PC-3 (cell line): ENCODE data around the gene EBPL. TPM values are rescaled to one million over a fixed set of nuclear protein-coding genes. Genes with fewer than 3 reads are reported as not detected.
"Not testable (repeated sequence)": the region's sequence is repeated elsewhere in the genome, so short reads cannot be mapped to it uniquely, and the experiment has no call there.

Experiments used
- ATAC-seq: fragments of 200-7000 bp; cut with Tn5 transposase; 2 replicates; pipeline ENCODE4 v1.9.1; 2020; ENCODE audit warnings: mild to moderate bottlenecking, moderate library complexity
- BruUV-seq: library from RNA; stranded (reverse); fragments of 400-500 nt; replicated peaks from 2 replicates; lab custom pipeline; 2021; lab: Mats Ljungman, UMichigan
- CTCF ChIA-PET: fragments of 300-600 bp; sonication (Branson Sonifier 250); formaldehyde crosslinking; loops from one replicate; lab custom pipeline; 2022; ENCODE audit warnings: antibody characterized with exemption; lab: Charles Lee
- POLR2A ChIA-PET: fragments of 300-600 bp; sonication (Branson Sonifier 250); formaldehyde crosslinking; loops from one replicate; lab custom pipeline; 2022; ENCODE audit warnings: antibody characterized with exemption; ENCODE audit not compliant: unreplicated experiment; lab: Charles Lee
- DNase-seq: peaks from one replicate; pipeline ENCODE4 v3.0.0-alpha.2; 2015
- H2AFZ ChIP-seq: fragments of 300-600 bp; sonication (generic); 2 replicates; pipeline ENCODE4 v1.6.0; 2016; ENCODE audit warnings: antibody characterized with exemption, low read length
- H3F3A ChIP-seq: fragments of 300-600 bp; sonication (generic); one replicate; pipeline ENCODE4 v1.6.0; 2017; ENCODE audit warnings: antibody characterized with exemption, low read length, control low read depth, mild to moderate bottlenecking; ENCODE audit not compliant: unreplicated experiment
- H3K27ac ChIP-seq: fragments of 300-600 bp; sonication (generic); 2 replicates; pipeline ENCODE4 v1.5.1; 2016; ENCODE audit warnings: mild to moderate bottlenecking, low read length
- H3K27me3 ChIP-seq: fragments of 300-600 bp; sonication (generic); 2 replicates; pipeline ENCODE4 v1.6.1; 2016; ENCODE audit warnings: low read length, mixed read lengths
- H3K36me3 ChIP-seq: fragments of 300-600 bp; sonication (generic); 2 replicates; pipeline ENCODE4 v1.6.1; 2016; ENCODE audit warnings: low read depth, mixed run types, low read length, mixed read lengths
- H3K4me1 ChIP-seq: fragments of 300-600 bp; sonication (generic); 2 replicates; pipeline ENCODE4 v1.5.1; 2016; ENCODE audit warnings: low read length; ENCODE audit not compliant: insufficient read depth
- H3K4me2 ChIP-seq: fragments of 300-600 bp; sonication (generic); 2 replicates; pipeline ENCODE4 v1.6.0; 2016; ENCODE audit warnings: low read length
- H3K4me3 ChIP-seq: fragments of 300-600 bp; sonication (generic); 2 replicates; pipeline ENCODE4 v1.5.1; 2016; ENCODE audit warnings: mild to moderate bottlenecking, low read length, mixed read lengths
- H3K79me2 ChIP-seq: fragments of 300-600 bp; sonication (generic); 2 replicates; pipeline ENCODE4 v1.6.1; 2017; ENCODE audit warnings: low read length, mixed read lengths
- H3K9ac ChIP-seq: fragments of 300-600 bp; sonication (generic); 2 replicates; pipeline ENCODE4 v1.6.0; 2016; ENCODE audit warnings: mild to moderate bottlenecking, low read length
- H3K9me2 ChIP-seq: fragments of 300-600 bp; sonication (generic); replicated peaks from 2 replicates; pipeline ENCODE4 v1.6.1; 2016; ENCODE audit warnings: mixed run types, low read length, mixed read lengths
- H3K9me3 ChIP-seq: fragments of 300-600 bp; sonication (generic); 2 replicates; pipeline ENCODE4 v1.6.1; 2016; ENCODE audit warnings: low read length, mixed read lengths
- H4K20me1 ChIP-seq: fragments of 300-600 bp; sonication (generic); 2 replicates; pipeline ENCODE4 v1.6.1; 2016; ENCODE audit warnings: low read length, mixed read lengths
- EZH2 ChIP-seq: fragments of 300-600 bp; sonication (generic); IDR thresholded peaks from one replicate; pipeline ENCODE4 v1.6.1; 2017; ENCODE audit warnings: antibody characterized with exemption, mild to moderate bottlenecking, low read length; ENCODE audit not compliant: unreplicated experiment
- EZH2phosphoT487 ChIP-seq: fragments of 300-600 bp; sonication (generic); IDR thresholded peaks from 2 replicates; pipeline ENCODE4 v1.6.1; 2018; ENCODE audit warnings: mild to moderate bottlenecking, antibody characterized with exemption, low read length, borderline replicate concordance
- intact Hi-C: fragments of 100-400 bp; cut with micrococcal nuclease; formaldehyde crosslinking; loops from 2 replicates; pipeline ENCODE4 v1.9.0; 2023
- total RNA-seq: library from RNA; depleted of rRNA; stranded (reverse); fragments of >200 nt; gene quantifications from 2 replicates; pipeline ENCODE4 v1.2.3, GENCODE V29; 2014; rRNA removed
- TF ChIP-seq, protein P1 (sequence below): fragments of 300-600 bp; sonication (generic); conservative IDR thresholded peaks from 2 replicates; pipeline ENCODE4 v1.5.1; 2017; ENCODE audit warnings: antibody characterized with exemption, low read depth, mild to moderate bottlenecking, low read length

Gene EBPL
- total RNA-seq, 1 experiment from 2014 or later, result 108 TPM

DNA sequence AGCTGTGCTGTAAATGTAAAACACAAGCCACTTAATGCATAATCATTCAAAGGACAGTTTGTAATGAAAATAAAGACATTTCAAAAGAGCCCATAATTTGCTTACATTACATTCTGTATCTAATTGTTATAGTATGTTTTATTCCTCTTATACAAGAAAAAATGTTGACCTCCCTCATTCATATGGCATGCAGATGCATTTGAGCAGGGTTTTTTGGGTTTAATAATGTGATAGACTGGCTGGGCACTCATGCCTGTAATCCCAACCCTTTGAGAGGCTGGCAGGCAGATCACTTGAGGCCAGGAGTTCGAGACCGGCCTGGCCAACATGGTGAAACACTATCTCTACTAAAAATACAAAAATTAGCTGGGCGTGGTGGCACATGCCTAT, 74.6 kb downstream of the EBPL start:
- intact Hi-C loops, result no loop called here
- no peaks in the 10 kb centered on the region for H3F3A ChIP-seq
- DNase-seq (no peak), ATAC-seq (no peak)
- no peak overlapping the region for H3K4me3 ChIP-seq
- POLR2A ChIA-PET, result interaction anchor here (0.6 kb wide), 1 partner anchor 229 kb away, joined by 4 read pairs; no protein-coding TSS in a partner anchor
- no peaks in the 10 kb centered on the region for H3K27me3 ChIP-seq
- TF ChIP-seq EZH2phosphoT487 (no peak), EZH2 (no peak)
- TF ChIP-seq, protein P1, sequence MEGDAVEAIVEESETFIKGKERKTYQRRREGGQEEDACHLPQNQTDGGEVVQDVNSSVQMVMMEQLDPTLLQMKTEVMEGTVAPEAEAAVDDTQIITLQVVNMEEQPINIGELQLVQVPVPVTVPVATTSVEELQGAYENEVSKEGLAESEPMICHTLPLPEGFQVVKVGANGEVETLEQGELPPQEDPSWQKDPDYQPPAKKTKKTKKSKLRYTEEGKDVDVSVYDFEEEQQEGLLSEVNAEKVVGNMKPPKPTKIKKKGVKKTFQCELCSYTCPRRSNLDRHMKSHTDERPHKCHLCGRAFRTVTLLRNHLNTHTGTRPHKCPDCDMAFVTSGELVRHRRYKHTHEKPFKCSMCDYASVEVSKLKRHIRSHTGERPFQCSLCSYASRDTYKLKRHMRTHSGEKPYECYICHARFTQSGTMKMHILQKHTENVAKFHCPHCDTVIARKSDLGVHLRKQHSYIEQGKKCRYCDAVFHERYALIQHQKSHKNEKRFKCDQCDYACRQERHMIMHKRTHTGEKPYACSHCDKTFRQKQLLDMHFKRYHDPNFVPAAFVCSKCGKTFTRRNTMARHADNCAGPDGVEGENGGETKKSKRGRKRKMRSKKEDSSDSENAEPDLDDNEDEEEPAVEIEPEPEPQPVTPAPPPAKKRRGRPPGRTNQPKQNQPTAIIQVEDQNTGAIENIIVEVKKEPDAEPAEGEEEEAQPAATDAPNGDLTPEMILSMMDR, result no peak
- no peaks in the 10 kb centered on the region for H3K4me1 ChIP-seq
- no TSS peak for BruUV-seq
- H3K79me2 ChIP-seq, result no peaks in the 10 kb centered on the region
- H3K9me3 ChIP-seq, result no peaks in the 10 kb centered on the region
- no peaks in the 10 kb centered on the region for H4K20me1 ChIP-seq
- no peaks in the 10 kb centered on the region for H3K9me2 ChIP-seq
- no peak overlapping the region for H3K9ac ChIP-seq
- no peak overlapping the region for H3K27ac ChIP-seq
- CTCF ChIA-PET, result no interaction called here
- no peak overlapping the region for H2AFZ ChIP-seq
- H3K4me2 ChIP-seq, result no peak overlapping the region
- H3K36me3 ChIP-seq, result no peaks in the 10 kb centered on the region

DNA sequence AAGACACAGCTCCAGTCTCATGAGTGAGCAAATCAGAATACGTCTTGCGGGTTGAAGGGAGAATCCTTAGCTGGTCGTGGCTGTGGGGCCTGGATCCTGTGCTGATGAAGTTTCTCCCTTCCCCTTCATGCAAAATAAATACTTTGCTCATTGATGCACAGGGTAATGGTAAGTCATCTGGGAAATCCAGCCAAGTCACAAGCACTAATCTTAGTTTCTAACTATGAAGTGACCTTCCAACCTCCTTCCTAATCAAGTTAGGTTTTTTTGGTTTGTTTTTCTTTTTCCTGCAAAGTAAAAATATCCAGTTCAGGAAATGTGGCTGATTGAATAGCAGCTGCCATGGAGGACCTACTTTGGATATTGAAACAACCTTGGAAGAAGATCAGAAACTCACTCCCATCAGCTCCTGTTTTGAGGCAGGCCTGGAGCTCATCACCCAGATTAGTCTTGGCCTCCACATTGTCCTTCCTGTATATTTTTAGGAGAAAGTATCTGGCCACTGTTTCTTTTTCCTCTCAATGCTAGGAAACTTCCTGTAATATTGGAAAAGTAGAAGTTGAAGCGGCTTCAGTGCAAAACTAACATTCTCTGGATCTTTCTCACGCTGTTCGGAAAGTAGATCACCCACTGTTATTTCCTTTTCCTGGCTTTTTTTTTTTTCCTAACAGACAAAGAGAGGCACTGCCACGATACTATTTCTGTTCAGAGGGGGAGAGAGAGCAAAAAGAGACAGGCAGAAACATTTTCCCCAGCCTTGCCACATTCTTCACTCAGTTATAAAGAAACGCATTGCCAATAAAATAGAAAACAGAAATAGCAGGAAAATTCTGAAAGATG, 75.2 kb downstream of the EBPL start:
- Histone ChIP-seq H3K27me3 (no peaks in the 10 kb centered on the region), H3K9me2 (no peaks in the 10 kb centered on the region), H3K4me2 (no peak overlapping the region), H3K27ac (no peak overlapping the region), H3K9ac (no peak overlapping the region), H2AFZ (no peak overlapping the region), H3K9me3 (no peaks in the 10 kb centered on the region), H3K36me3 (no peaks in the 10 kb centered on the region), H3K79me2 (no peaks in the 10 kb centered on the region), H3K4me3 (no peak overlapping the region), H4K20me1 (no peaks in the 10 kb centered on the region), H3F3A (no peaks in the 10 kb centered on the region), H3K4me1 (no peaks in the 10 kb centered on the region)
- BruUV-seq, result no TSS peak
- ATAC-seq (no peak), DNase-seq (no peak)
- CTCF ChIA-PET, result no interaction called here
- TF ChIP-seq EZH2 (no peak), EZH2phosphoT487 (no peak)
- TF ChIP-seq, protein P1, result no peak
- POLR2A ChIA-PET, result interaction anchor here (0.6 kb wide), 1 partner anchor 228 kb away, joined by 4 read pairs; no protein-coding TSS in a partner anchor
- intact Hi-C loops, result no loop called here

DNA sequence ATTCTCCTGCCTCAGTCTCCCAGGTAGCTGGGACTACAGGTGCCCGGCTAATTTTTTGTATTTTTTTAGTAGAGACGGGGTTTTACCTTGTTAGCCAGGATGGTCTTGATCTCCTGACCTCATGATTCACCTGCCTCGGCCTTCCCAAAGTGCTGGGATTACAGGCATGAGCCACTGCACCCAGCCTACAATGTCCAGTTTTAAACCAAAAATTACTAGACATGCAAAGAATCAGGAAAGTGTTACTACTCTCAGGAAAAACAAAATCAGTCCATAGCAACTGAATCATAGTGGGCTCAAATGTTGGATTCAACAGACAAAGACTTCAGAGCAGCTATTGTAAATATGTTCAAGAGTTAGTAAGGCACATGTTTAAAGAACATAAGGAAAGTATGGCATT, 79.2 kb downstream of the EBPL start:
- CTCF ChIA-PET, H3K27me3 ChIP-seq, H3K79me2 ChIP-seq, H4K20me1 ChIP-seq, DNase-seq, H3F3A ChIP-seq, BruUV-seq, H3K4me1 ChIP-seq, H3K36me3 ChIP-seq, H2AFZ ChIP-seq, intact Hi-C loops, ATAC-seq, H3K4me2 ChIP-seq, H3K9me3 ChIP-seq, H3K27ac ChIP-seq, H3K9ac ChIP-seq, H3K9me2 ChIP-seq, H3K4me3 ChIP-seq: not testable (repeated sequence)
- POLR2A ChIA-PET, result interaction anchor here (0.5 kb wide), 1 partner anchor 168 kb away, joined by 3 read pairs; the partner anchor contains the start of genes CAB39L and SETDB2

Other genes with a start within 250 kb of the EBPL start
- gene CAB39L, start 247.4 kb downstream of the EBPL start, total RNA-seq, result 1.8 and 2.0 TPM in 2 replicates
- gene SETDB2, start 247.2 kb downstream of the EBPL start, total RNA-seq, result 2.7 and 3.9 TPM in 2 replicates
- 7.1 and 7.9 TPM in 2 replicates for gene PHF11, start 195.5 kb downstream of the EBPL start, total RNA-seq
- gene RCBTB1, start 105.9 kb downstream of the EBPL start, total RNA-seq, result 4.9 and 5.4 TPM in 2 replicates
- gene ARL11, start 63.0 kb downstream of the EBPL start, total RNA-seq, result not detected in 2 replicates
- 11.7 and 14.4 TPM in 2 replicates for gene KPNA3, start 101.2 kb upstream of the EBPL start, total RNA-seq
- 6.3 and 6.8 TPM in 2 replicates for gene SPRYD7, start 244.9 kb upstream of the EBPL start, total RNA-seq